IPS-20b (cell line): ENCODE measurements around the gene ZP2.
"Not testable (repeated sequence)": the region's sequence is repeated elsewhere in the genome, so short reads cannot be mapped to it uniquely, and the experiment has no call there.

Source experiments
- H3K27ac ChIP-seq: one replicate; pipeline ENCODE4 v1.5.1; 2013; ENCODE audit warnings: low read length
- H3K27me3 ChIP-seq: 2 replicates; pipeline ENCODE4 v1.6.1; 2013; ENCODE audit warnings: mild to moderate bottlenecking, low read length, inconsistent platforms; ENCODE audit not compliant: insufficient read depth
- H3K36me3 ChIP-seq: 2 replicates; pipeline ENCODE4 v1.6.1; 2013; ENCODE audit warnings: low read depth, mild to moderate bottlenecking, inconsistent platforms, low read length, moderate library complexity; ENCODE audit not compliant: insufficient read depth
- H3K4me1 ChIP-seq: 2 replicates; pipeline ENCODE4 v1.6.1; 2013; ENCODE audit warnings: mild to moderate bottlenecking, control low read depth, inconsistent platforms, low read length, moderate library complexity; ENCODE audit not compliant: insufficient read depth
- H3K4me3 ChIP-seq: 2 replicates; pipeline ENCODE4 v1.5.1; 2013; ENCODE audit warnings: mild to moderate bottlenecking, low read length, inconsistent platforms
- H3K9ac ChIP-seq: 2 replicates; pipeline ENCODE4 v1.6.1; 2013; ENCODE audit warnings: low read depth, mild to moderate bottlenecking, inconsistent platforms, low read length, moderate library complexity
- H3K9me3 ChIP-seq: 2 replicates; pipeline ENCODE4 v1.6.1; 2013; ENCODE audit warnings: mild to moderate bottlenecking, low read depth, low read length, inconsistent platforms; ENCODE audit not compliant: insufficient read depth

Gene ZP2

DNA sequence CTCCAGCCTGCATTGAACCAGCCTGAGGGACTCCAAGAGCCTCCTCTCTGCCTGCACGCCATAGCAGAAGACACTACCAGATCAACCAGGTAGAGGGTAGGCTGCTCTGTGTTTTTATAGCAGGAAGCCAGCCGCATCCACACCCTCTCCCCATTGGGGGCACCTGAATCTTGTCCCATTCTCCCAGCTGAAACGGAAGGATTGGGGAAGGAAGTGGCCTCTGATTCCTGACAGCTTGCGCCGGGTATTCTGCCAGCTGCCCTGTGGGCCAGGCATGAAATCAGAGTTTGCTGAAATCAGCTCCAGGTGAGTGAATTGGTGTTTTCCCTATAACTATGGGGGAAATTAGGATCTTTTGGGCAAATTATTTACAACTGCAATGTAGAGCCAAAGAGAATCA, at the start of gene ZP2:
TSS of gene ZP2 (minus strand) at position 89 of the 400 bp plus-strand sequence. CDS start at position 62, 27 bp downstream.
- no peak within 1 kb of the TSS for H3K9ac ChIP-seq
- no peaks in the 10 kb centered on the region for H3K9me3 ChIP-seq
- no peaks in the 10 kb centered on the region for H3K4me1 ChIP-seq
- no peak within 1 kb of the TSS for H3K4me3 ChIP-seq
- no peaks in the 10 kb centered on the region for H3K36me3 ChIP-seq
- no peak within 1 kb of the TSS for H3K27ac ChIP-seq
- no peaks in the 10 kb centered on the region for H3K27me3 ChIP-seq

DNA sequence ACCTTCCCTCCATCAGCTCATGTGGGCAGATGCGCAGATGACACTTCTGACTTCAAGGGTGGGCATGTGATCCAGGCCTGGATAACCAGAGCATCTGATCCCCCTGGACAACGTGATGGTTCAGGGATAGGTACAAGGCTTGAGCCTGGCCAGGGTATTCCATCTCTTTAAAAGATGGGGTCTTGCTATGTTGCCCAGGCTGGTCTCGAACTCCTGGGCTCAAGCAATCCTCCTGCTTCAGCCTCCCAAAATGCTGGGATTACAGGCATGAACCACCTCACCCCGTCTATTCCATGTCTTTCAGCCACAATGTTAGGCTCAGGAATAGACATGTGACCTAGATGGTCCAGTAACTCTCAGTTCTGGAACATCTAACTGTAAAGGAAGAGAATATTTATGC, 45.9 kb upstream of the ZP2 start:
- Histone ChIP-seq H3K36me3 (no peaks in the 10 kb centered on the region), H3K9me3 (no peaks in the 10 kb centered on the region), H3K27me3 (no peaks in the 10 kb centered on the region), H3K9ac (no peak overlapping the region), H3K27ac (no peak overlapping the region), H3K4me1 (no peaks in the 10 kb centered on the region), H3K4me3 (no peak overlapping the region)

DNA sequence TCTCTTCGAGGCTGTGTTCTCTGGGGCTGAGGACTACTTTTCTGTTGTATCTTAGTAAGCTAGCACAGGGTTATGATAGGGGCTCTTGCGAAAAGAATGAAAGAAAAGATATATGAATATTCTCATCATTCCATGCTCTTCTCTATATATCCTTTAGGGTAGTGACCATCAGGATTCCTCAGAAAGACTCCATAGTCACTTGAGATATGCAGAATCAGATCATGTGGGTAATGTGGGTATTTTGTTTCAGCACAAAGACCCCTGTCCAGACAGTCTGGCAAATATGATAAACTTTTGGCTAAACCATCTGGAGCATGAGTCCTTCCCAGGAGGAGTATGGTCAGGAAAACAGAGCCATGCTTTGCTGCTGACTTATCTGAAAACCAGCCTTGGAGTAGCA, 45.3 kb upstream of the ZP2 start:
- H3K4me3 ChIP-seq: no peak overlapping the region

DNA sequence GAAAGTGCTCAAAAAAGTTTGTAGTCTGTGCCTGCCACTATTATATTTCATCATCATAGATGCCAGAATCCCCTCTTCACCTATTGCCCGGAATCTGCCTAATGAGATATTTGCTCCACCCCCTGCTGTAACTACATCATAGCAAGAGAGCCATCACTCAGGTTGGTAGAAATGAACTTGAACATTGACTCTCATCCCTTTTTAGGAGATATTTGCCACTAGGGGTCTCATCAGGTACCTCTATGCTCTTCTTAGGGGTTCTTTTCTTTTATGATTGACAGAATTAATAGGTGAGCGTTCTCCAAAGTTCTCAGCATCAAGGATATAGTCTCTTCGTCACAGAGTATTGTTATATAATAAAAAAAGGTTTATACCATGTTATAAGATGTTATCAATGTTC, 42.1 kb upstream of the ZP2 start:
- no peaks in the 10 kb centered on the region for H3K27me3 ChIP-seq

More for the DNA sequence above, 45.3 kb upstream of the ZP2 start:
- H3K36me3 ChIP-seq: no peaks in the 10 kb centered on the region
- H3K9me3 ChIP-seq: no peaks in the 10 kb centered on the region
- H3K27me3 ChIP-seq: no peaks in the 10 kb centered on the region
- H3K27ac ChIP-seq: no peak overlapping the region
- H3K4me1 ChIP-seq: no peaks in the 10 kb centered on the region
- H3K9ac ChIP-seq: no peak overlapping the region

DNA sequence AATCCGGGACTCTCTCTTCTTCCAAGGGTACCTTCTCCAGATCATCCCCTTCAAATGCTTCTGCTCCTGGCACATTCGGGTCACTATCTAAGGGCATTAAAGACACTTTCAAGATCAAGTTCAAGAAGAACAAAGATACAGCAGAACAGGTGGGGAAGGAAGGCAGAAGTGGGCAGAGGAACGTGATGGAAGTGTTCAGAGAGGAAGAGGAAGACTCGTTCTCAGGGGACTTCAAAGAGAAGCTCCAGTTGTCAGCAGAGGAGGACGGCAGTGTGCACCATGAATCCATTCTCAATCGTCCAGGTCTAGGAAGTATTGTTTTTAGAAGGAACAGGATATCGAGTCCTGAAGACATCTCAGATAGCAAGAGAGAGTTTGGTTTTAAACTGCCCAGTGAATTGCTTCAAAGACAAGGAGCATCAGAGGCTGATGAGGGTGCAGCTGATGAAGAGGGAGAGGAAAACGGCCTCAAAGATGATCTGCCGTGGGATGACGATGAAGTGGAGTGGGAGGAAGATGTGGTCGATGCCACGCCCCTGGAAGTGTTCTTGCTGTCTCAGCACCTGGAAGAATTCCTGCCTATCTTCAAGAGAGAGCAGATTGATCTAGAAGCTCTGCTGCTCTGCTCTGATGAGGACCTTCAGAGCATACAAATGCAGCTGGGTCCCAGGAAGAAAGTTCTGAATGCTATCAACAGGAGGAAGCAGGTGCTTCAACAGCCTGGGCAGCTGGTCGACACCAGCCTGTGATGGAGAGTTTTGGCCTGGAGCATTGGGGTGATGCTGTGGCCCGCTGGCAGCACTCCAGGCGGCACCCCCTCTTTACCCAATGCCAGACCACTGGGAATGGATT, 38.9 kb upstream of the ZP2 start:
- no peaks in the 10 kb centered on the region for H3K9me3 ChIP-seq

More for the DNA sequence above, 42.1 kb upstream of the ZP2 start:
- Histone ChIP-seq H3K27ac (no peak overlapping the region), H3K36me3 (no peaks in the 10 kb centered on the region), H3K4me1 (no peaks in the 10 kb centered on the region), H3K9me3 (no peaks in the 10 kb centered on the region), H3K9ac (no peak overlapping the region), H3K4me3 (no peak overlapping the region)

DNA sequence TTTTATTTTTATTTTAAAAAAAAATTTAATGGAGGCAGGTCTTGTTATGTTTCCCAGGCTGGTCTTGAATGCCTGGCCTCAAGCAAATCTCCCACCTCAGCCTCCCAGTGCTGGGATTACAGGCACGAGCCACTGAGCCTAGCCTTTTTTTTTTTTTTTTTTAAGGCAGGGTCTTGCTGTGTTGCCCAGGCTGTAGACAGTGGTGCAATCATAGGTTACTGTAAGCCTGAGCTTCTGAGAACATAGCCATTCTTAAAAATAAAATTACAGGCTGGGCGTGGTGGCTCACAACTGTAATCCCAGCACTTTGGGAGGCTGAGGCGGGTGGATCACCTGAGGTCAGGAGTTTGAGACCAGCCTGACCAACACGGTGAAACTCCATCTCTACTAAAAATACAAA, 36.8 kb upstream of the ZP2 start:
- not testable (repeated sequence) for H3K27me3 ChIP-seq

More for the DNA sequence above, 38.9 kb upstream of the ZP2 start:
- no peaks in the 10 kb centered on the region for H3K27me3 ChIP-seq
- no peak overlapping the region for H3K9ac ChIP-seq
- no peak overlapping the region for H3K27ac ChIP-seq
- H3K4me1 ChIP-seq: peaks cover 7% of the 10 kb centered on the region
- H3K4me3 ChIP-seq: no peak overlapping the region
- no peaks in the 10 kb centered on the region for H3K36me3 ChIP-seq

DNA sequence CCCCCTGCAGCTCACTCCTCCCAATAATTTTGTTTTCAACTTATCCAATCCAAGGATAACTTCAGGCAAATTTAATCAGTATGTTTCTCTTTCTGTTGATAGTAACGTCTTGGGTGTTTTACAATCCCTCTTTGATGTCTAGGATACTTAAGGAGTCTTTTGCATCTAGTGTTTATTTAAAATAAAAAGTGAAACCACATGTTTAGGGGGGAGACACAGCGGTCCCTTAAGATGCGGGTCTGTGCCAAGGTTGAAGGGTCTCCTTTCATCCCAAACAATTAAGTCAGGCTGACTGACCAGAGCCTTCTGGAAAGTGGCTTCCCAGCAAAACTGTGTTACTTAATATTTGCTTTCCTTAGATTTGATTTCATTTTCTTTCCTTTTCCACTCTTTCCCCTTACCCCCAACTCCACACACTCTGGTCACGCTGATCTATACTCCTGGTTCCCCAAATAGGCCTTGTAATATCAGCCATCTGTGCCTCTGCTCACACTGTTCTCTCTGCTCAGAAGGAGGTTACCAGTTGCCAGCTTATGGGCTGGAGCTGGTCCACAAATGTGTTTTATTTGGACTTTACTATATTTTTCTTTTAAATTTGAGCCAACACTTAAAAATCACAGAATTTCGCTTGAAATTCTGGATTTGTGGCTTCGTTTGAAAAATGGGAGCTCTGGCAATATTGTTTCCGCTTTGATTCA, 33.3 kb upstream of the ZP2 start:
- Histone ChIP-seq H3K9me3 (no peaks in the 10 kb centered on the region), H3K9ac (no peak overlapping the region), H3K4me3 (no peak overlapping the region), H3K4me1 (peaks cover 7% of the 10 kb centered on the region), H3K27ac (no peak overlapping the region), H3K36me3 (no peaks in the 10 kb centered on the region), H3K27me3 (no peaks in the 10 kb centered on the region)

More for the DNA sequence above, 36.8 kb upstream of the ZP2 start:
- H3K4me3 ChIP-seq, H3K36me3 ChIP-seq, H3K4me1 ChIP-seq, H3K9me3 ChIP-seq, H3K27ac ChIP-seq, H3K9ac ChIP-seq: not testable (repeated sequence)

DNA sequence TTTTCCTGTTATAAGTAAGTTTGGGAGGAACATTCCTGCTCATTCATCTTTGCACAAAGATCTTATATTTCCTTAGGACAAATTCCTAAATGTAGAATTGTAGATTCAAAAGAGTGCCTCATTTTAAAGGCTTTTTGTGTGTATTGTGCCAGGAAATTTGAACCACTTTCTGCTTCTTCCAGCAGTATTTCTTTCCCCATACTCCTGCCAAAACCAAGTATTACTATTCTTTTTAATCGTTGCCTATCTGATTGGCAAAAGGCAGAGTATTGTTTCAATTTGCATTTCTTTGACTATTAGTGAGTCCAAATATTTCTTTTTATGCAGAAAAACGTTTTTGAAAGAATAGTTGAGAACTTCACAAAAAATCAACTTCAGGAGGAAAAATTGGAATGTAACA, 31.4 kb upstream of the ZP2 start:
- Histone ChIP-seq H3K4me1 (peaks cover 7% of the 10 kb centered on the region), H3K4me3 (no peak overlapping the region), H3K9ac (no peak overlapping the region), H3K36me3 (no peaks in the 10 kb centered on the region), H3K27ac (no peak overlapping the region), H3K9me3 (no peaks in the 10 kb centered on the region), H3K27me3 (no peaks in the 10 kb centered on the region)

DNA sequence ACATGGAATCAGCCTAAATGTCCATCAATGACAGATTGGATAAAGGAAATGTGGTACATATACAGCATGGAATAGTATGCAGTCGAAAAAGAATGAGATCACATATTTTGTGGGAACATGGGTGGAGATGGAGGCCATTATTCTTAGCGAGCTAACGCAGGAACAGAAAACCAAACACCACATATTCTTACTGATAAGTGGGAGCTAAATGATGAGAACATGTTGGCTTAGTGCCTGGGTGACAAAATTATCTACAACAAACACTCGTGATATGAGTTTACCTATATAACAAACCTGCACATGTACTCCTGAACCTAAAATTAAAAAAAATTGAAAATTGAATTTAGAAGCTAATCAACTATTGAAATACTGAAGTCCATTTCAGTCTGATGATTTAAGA, 28.3 kb upstream of the ZP2 start:
- Histone ChIP-seq H3K4me3 (no peak overlapping the region), H3K9me3 (no peaks in the 10 kb centered on the region), H3K36me3 (no peaks in the 10 kb centered on the region), H3K9ac (no peak overlapping the region), H3K27ac (no peak overlapping the region), H3K4me1 (no peaks in the 10 kb centered on the region), H3K27me3 (no peaks in the 10 kb centered on the region)

DNA sequence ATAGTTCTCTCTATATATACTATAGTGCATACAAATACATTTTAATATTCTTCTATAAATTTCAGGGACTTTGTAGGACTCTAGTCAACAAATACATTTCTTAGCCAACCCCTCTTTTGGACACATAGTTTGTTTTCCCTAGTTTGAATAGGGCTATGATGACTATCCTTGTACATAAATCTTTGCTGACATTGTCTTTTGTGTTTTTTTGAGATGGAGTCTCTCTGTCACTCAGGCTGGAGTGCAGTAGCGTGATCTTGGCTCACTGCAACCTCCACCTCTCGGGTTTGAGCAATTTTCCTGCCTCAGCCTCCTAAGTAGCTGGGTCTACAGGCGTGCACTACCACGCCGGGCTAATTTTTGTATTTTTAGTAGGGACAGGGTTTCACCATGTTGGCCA, 25.5 kb upstream of the ZP2 start:
- Histone ChIP-seq H3K4me1 (no peaks in the 10 kb centered on the region), H3K9me3 (no peaks in the 10 kb centered on the region), H3K9ac (no peak overlapping the region), H3K27me3 (no peaks in the 10 kb centered on the region), H3K4me3 (no peak overlapping the region), H3K36me3 (no peaks in the 10 kb centered on the region), H3K27ac (no peak overlapping the region)

DNA sequence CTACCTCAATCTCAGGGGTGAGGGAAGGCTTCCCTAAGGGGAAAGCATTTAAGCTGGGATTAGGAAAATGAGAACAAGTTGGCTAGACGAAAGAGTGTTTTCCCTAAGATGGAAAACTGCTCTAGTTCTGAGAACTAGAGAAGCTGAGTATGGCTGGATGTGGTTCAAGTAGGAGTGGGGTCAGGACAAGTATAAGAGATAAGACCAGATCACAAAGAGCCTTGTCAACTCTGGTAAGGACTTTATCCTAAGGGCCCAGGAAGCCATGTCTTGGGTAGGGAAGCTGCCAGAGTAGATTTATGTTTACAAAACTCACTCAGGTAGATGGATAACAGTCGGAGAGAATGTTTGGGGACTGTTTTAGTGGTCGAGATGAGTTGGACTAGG, 23.8 kb upstream of the ZP2 start:
- Histone ChIP-seq H3K9me3 (no peaks in the 10 kb centered on the region), H3K9ac (no peak overlapping the region), H3K27me3 (no peaks in the 10 kb centered on the region), H3K36me3 (no peaks in the 10 kb centered on the region), H3K4me3 (no peak overlapping the region), H3K4me1 (no peaks in the 10 kb centered on the region), H3K27ac (no peak overlapping the region)

DNA sequence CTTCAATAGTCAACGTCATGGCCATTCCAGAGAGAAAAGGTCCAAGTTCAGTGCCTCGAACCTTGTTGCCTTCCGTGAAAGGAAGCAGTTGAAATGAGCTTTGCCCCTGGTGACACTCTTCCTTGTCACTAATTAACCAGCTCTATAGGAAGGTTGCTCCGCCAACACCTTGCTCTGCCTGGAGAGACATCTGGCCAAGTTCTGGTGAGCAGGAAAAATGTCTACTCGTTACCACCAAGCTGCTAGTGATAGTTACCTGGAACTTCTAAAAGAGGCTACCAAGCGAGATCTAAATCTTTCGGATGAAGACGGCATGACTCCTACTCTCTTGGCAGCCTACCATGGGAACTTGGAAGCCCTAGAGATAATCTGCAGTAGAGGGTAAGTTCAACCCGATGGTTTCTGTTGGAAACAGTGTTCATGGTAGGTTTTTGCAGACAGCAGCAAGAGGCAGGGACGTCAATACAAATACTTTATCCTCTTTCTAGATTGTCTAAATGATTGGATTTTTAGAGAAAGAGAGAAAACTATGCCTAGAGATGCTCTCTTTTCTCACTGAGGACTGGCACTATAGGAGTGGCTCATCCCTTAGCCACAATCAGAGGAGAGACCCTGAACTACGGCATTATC, 22.3 kb upstream of the ZP2 start, which contains the start of gene ANKS4B:
TSS of gene ANKS4B (plus strand) at position 179 of the 630 bp plus-strand sequence. CDS start at position 218, 39 bp downstream.
- Histone ChIP-seq H3K4me3 (no peak within 1 kb of the TSS), H3K27me3 (no peaks in the 10 kb centered on the region), H3K27ac (no peak within 1 kb of the TSS), H3K4me1 (no peaks in the 10 kb centered on the region), H3K36me3 (no peaks in the 10 kb centered on the region), H3K9me3 (no peaks in the 10 kb centered on the region), H3K9ac (no peak within 1 kb of the TSS)
